Activated gamma-delta T cell (primary cell): Measurements from ENCODE around the gene CFAP45.

Source experiments
- DNase-seq: peaks from one replicate; lab custom pipeline; 2025; lab: John Stamatoyannopoulos, UW

Gene CFAP45

GRCh38 chr1:159851407-159851806 lies 48.6 kb downstream of the CFAP45 start:
- DNase-seq: no peak

GRCh38 chr1:159849626-159850366 lies 50.2 kb downstream of the CFAP45 start:
- DNase-seq: no peak

GRCh38 chr1:159848326-159848725 lies 51.6 kb downstream of the CFAP45 start:
- no peak for DNase-seq

- DNase-seq: no peak
Observed at GRCh38 chr1:159847231-159847630, 52.7 kb downstream of the CFAP45 start.

- DNase-seq: no peak
Observed at GRCh38 chr1:159845751-159846629, 54.0 kb downstream of the CFAP45 start.

- DNase-seq: no peak
Observed at GRCh38 chr1:159843459-159843858, 56.5 kb downstream of the CFAP45 start.

GRCh38 chr1:159841749-159842148 lies 58.2 kb downstream of the CFAP45 start:
- DNase-seq: no peak

GRCh38 chr1:159839116-159839849 lies 60.7 kb downstream of the CFAP45 start:
- DNase-seq: no peak

GRCh38 chr1:159838715-159839114 lies 61.2 kb downstream of the CFAP45 start:
- DNase-seq: no peak

- no peak for DNase-seq
Observed at GRCh38 chr1:159835862-159836525, 64.0 kb downstream of the CFAP45 start.

GRCh38 chr1:159835356-159835755 lies 64.6 kb downstream of the CFAP45 start:
- DNase-seq: no peak

- DNase-seq: no peak
Observed at GRCh38 chr1:159832309-159832708, 67.7 kb downstream of the CFAP45 start.

GRCh38 chr1:159831412-159832141 lies 68.4 kb downstream of the CFAP45 start:
- no peak for DNase-seq

- DNase-seq: no peak
Observed at GRCh38 chr1:159830722-159831121, 69.2 kb downstream of the CFAP45 start.

- DNase-seq: no peak
Observed at GRCh38 chr1:159829822-159830465, 70.0 kb downstream of the CFAP45 start.

- no peak for DNase-seq
Observed at GRCh38 chr1:159829273-159829634, 70.7 kb downstream of the CFAP45 start.

GRCh38 chr1:159828581-159829272 lies 71.2 kb downstream of the CFAP45 start:
- no peak for DNase-seq

- no peak for DNase-seq
Observed at GRCh38 chr1:159828176-159828575, 71.8 kb downstream of the CFAP45 start.

GRCh38 chr1:159827549-159827948 lies 72.4 kb downstream of the CFAP45 start:
- DNase-seq: no peak

GRCh38 chr1:159827102-159827490 lies 72.9 kb downstream of the CFAP45 start:
- DNase-seq: no peak
